Measurements from ENCODE around the gene SSB.
"Not testable (repeated sequence)": the region's sequence is repeated elsewhere in the genome, so short reads cannot be mapped to it uniquely, and the experiment has no call there.

SSB gene

DNA sequence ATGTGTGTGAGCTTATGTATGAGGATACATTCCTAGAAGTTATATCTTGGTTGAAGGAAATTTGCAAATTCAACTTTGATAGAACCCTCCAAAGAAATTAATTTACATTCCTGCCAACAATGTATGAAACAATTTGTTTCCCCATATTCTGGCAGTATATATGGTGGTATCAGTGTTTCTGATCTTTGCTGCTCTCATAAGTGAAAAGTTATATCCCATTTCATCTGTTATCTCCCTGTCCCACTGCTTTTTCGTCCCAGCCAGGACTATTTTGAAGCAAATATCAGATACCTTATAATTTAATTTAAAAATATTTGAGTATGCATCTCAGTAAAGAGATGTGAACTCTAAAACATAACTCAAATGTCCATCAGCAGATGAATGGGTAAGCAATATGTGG, 35.7 kb downstream of the SSB start:
- TF ChIP-seq, protein P1, sequence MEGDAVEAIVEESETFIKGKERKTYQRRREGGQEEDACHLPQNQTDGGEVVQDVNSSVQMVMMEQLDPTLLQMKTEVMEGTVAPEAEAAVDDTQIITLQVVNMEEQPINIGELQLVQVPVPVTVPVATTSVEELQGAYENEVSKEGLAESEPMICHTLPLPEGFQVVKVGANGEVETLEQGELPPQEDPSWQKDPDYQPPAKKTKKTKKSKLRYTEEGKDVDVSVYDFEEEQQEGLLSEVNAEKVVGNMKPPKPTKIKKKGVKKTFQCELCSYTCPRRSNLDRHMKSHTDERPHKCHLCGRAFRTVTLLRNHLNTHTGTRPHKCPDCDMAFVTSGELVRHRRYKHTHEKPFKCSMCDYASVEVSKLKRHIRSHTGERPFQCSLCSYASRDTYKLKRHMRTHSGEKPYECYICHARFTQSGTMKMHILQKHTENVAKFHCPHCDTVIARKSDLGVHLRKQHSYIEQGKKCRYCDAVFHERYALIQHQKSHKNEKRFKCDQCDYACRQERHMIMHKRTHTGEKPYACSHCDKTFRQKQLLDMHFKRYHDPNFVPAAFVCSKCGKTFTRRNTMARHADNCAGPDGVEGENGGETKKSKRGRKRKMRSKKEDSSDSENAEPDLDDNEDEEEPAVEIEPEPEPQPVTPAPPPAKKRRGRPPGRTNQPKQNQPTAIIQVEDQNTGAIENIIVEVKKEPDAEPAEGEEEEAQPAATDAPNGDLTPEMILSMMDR (IDR thresholded peaks at IDR 0.05) = no peak
- H3K4me3 ChIP-seq = no peak overlapping the region
- DNase-seq (ENCODE audit: low spot score) = no peak
- no peak overlapping the region for H3K27ac ChIP-seq

DNA sequence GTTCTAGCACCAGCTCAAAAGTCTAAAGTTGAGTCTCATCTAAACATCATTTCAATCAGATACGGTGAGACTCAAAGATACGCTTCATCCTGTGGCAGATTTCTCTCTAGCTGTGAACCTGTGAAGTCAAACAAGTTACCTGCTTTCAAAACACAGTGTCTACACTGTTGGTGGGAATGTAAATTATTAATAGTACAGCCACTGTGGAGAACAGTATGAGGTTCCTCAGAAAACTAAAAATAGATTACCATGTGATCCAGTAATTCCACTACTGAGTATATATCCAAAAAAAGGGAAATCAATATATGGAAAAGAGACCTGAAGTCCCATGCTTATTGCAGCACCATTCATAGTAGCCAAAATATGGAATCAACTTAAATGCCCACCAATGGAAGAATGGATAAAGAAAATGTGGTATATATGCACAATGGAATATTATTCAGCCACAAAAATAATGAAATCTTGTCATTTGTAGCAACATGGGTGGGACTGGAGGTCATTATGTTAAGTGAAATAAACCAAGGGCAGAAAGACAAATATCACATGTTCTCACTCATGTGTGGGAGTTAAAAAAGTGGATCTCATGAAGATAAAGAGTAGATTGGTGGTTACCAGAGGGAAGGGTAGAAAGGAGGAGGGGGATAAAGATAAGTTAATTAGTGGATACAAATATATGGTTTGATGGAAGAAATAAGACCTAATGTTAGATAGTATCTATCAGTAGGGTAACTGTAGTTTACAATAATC, 40.2 kb downstream of the SSB start:
- TF ChIP-seq, protein P1 (IDR thresholded peaks at IDR 0.05) = no peak
- no peak for DNase-seq (ENCODE audit: low spot score)
- Histone ChIP-seq H3K4me3 (no peak overlapping the region), H3K27ac (no peak overlapping the region)

DNA sequence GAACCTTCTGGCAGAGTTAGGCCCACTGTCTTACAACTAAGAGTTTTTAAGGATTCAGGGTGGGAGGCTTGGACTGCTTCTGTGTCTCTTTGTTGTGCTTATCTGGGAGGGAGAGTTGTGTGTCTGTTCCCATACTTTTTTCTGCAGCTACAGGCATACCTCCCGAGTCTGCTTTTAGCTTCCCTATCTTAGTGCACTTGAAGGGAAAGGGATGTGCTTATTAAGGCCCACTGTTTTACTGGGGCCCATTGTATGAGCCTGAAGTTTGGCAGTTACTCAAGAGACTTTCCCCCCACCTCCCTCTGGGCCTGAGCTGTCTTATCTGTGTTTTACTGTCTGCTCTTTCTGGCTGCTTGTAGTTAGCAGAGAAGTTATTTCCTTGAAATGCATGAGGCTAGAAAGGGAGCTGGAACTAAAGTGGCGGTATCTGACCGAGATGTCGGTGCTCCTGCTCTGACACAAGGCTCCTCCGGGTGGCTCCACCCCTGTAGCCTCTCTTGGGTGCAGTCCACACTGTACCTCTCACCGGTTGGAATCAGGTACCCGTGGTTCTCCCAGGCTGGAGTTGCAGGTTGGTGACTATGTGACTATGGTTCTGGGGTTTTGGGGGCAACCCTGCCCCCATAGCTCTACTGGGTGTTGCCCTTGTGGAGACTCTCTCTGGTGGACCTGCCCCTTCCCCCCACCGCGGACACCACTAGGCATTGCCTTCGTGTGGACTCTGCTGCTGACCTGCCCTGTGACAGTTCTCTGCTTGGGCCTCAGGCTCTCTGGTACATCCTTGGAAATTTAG, 41.5 kb downstream of the SSB start:
- no peak for DNase-seq (ENCODE audit: low spot score)
- H3K4me3 ChIP-seq = peak overlapping the region; percentile 11
- TF ChIP-seq, protein P1 (IDR thresholded peaks at IDR 0.05) = no peak
- H3K27ac ChIP-seq = no peak overlapping the region

DNA sequence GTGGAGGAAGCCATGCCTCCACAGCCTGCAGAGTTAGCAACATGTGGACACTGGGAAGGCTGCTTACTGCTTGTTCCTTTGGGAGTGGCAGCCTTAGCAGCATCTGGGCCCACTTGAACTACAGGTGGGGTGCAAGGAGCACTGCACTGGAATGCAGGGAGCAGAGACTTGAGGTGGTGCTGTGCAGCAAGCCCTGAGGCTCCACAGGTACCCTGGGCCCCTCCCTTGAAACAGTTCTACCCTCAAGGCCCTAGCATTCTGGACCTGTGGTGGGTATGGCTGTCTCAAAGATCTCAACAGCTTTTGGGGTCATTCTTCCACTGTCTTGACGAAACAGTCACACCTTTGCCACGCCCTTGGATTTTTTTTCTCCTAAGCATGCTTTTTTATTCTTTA, 42.1 kb downstream of the SSB start:
- no peak overlapping the region for H3K27ac ChIP-seq
- TF ChIP-seq, protein P1 (IDR thresholded peaks at IDR 0.05) = no peak

DNA sequence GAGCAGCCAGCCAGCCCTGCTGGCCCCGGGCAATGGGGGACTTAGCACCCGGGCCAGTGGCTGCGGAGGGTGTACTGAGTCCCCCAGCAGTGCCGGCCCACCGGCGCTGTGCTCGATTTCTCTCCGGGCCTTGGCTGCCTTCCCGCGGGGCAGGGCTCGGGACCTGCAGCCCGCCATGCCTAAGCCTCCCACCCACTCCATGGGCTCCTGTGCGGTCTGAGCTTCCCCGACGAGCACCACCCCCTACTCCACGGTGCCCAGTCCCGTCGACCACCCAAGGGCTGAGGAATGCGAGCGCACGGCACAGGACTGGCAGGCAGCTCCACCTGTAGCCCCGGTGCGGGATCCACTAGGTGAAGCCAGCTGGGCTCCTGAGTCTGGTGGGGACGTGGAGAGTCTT, 43.0 kb downstream of the SSB start:
- DNase-seq (ENCODE audit: low spot score); H3K4me3 ChIP-seq; H3K27ac ChIP-seq: not testable (repeated sequence)

More for the DNA sequence above, 42.1 kb downstream of the SSB start:
- H3K4me3 ChIP-seq = no peak overlapping the region
- no peak for DNase-seq (ENCODE audit: low spot score)

DNA sequence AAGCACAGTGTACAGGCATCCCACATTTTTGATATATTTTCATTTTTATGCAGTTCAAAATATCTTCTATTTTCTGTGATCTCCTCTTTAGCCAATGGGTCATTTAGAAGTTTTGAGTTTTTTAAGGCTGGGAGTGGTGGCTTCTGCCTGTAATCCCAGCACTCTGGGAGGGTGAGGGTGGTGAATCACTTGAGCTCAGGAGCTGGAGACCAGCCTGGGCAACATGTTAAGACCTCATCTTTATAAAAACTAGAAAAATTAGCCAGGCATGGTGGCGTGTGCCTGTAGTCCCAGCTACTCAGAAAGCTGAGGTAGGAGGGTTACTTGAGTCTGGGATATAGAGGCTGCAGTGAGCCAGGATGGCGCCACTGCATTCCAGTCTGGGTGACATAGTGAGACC, 46.3 kb downstream of the SSB start:
- no peak for DNase-seq (ENCODE audit: low spot score)
- Histone ChIP-seq H3K4me3 (no peak overlapping the region), H3K27ac (no peak overlapping the region)
- TF ChIP-seq, protein P1 (IDR thresholded peaks at IDR 0.05) = no peak

DNA sequence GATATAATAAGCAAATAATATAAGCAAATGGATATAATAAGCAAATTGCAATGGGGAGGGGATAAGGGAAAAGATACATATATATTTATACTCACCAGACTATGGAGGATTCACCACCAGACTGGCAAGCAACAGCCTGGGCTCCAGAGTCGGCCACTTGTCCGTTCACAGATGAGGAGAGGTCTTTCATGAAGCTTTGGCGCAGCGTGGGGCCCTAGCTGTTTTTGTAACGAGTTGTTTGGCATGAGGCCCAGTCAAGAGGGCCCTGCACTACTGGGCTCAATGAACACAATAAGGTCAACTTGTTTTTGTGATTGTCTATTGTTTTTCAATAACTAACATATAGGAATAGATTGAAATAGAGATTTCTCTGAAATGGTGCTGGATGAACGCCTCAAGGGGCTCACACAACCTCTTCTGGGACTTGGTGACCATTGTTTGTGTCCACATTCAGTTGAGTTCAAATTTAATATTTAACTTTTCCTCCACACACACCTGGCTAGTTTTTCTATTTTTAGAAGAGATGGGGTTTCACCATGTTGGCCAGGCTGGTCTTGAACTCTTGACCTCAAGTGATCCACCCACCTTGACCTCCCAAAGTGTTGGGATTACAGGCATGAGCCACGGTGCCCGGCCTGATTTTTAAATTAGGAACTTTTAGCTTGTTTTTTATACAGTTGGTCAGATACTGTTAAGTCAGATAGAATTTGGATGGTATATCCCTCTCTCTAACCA, 50.5 kb downstream of the SSB start:
- H3K27ac ChIP-seq; DNase-seq (ENCODE audit: low spot score); H3K4me3 ChIP-seq: not testable (repeated sequence)

All from coronary artery (tissue), 2 donors.